GM19240 (cell line): ENCODE results near the gene HES5.
"Not testable (repeated sequence)": the region's sequence is repeated elsewhere in the genome, so short reads cannot be mapped to it uniquely, and the experiment has no call there.

Source experiments
- DNase-seq: peaks from one replicate; pipeline ENCODE4 v3.0.0; 2011; ENCODE audit warnings: low spot score; ENCODE audit not compliant: insufficient read length

Gene HES5, protein sequence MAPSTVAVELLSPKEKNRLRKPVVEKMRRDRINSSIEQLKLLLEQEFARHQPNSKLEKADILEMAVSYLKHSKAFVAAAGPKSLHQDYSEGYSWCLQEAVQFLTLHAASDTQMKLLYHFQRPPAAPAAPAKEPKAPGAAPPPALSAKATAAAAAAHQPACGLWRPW

DNA sequence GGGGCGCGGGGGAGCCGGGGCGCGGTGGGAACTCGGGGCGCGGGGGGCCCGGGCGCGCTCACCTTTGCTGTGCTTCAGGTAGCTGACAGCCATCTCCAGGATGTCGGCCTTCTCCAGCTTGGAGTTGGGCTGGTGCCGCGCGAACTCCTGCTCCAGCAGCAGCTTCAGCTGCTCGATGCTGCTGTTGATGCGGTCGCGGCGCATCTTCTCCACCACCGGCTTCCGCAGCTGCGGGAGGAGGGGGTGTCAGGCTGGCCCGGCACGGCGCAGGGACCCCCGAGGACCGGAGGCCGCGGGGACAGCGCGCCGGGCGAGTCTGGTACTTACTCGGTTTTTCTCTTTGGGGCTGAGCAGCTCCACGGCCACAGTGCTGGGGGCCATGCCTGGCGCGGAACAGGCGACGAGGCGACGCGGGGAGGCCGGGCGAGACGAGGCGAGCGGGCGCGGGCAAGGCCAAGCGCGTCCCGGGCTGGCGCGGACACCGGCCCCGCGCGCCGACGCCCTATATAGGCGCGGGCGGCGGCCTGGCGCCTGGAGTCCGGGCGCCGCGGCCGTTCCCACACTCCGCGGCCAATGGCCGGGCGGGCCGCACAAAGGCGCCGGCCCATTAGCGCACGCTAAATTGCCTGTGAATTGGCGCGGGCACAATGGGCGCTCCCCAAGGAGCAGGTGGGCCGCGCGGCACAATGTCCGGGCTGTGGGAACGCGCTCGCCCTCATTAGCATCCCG lies at the start of gene HES5:
Gene HES5 (minus strand): TSS at position 480 of the 729 bp plus-strand sequence. CDS start 99 bp downstream, at position 381.
- DNase-seq, result no peak

DNA sequence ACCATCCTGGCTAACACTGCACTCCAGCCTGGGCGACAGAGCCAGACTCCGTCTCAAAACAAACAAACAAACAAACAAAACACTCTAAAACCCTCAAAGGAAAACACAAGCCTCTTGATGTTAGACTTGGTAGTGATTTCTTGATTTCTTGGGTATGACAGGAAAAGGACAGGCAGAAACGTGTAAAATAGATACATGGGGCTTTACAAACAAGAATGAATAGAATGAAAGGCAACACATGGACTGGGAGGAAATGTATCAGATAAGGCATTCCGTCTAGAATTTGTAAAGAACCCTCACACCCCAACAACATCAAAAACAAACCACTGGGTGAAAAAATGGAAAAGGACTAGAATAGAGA lies 48.7 kb upstream of the HES5 start:
- DNase-seq, result no peak

DNA sequence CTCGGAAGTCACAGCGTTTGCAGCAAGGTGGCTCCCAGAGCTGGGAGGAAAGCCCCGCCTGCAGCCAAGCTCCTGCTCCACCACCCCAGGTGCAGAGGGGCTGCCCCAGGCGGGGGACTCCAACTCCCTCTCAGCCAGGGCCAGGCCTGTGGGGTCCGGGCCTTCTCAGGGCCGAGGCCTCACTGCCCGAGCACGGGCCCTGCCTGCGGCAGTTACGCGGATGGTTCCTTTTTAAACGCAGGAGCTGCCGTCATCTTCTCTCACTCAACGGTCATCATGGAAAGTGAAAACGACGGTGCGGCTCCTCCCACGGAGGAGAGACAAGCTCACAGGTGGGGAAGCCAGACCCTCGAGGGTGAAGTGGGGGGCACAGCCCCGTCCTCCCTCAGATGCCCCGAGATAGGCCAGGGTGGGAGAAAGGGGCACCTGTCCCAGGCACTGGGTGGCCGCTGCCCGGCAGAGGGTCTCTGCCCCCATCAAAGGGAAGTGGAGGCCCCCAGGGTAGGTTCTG lies 47.6 kb upstream of the HES5 start:
- DNase-seq, result not testable (repeated sequence)

DNA sequence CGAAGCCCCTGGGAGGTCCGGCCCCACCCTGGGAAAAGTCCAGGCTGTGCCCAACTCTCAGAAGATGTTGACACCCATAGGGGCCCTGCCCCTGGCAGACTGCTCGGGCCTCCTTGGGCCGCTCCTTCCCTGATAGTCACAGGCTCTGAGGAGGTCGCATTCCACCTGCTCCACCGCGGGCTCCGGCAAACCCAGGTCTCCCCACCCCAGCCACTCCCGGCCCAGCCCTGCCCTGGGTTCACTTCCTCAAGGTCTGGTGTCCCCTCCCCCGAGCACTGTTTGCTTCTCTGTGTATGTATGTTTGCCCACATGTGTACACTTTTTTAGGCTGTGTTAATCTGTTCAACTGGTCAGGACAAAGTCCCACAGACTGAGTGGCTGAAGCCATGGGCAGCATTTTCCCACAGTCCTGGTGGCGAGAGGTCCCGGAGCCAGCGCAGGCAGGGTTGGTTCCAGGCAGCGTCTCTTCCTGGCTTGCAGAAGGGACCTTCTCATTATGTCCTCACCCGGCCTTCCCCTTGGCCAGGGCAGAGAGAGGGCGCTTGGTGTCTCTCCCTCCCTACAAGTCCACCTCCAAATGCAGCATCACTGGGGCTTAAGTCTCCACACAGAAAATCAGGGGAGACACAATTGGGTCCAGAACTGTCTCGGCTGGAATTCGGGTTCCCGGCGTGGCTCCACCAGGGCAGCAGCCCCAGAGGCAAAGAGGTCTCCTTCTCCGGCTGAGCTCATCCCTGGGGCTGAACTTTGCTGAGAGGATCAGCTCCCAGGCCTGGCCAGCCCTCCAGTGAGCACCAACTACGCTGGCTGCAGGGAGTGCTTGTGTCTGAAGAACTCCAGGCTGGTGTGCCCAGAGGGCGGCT lies 46.0 kb upstream of the HES5 start:
- DNase-seq, result no peak

DNA sequence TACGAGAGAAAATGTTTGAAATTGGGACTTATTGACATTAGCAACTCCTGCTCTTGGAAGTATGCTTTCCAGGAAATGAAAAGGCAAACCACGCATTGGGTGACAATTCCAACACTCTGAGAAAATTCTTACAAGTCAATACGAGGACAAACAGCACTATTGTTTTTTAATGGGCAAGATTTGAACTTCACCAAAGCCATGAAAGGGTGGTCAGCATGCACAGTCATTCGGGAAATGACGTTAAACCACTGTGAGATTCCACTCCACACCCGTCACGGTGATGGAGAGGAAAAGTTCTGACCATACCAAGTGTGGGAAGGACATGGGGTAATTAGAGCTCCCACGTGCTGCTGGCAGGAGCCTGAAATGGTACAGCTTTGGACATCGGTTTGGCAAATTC lies 44.3 kb upstream of the HES5 start:
- DNase-seq, result no peak

DNA sequence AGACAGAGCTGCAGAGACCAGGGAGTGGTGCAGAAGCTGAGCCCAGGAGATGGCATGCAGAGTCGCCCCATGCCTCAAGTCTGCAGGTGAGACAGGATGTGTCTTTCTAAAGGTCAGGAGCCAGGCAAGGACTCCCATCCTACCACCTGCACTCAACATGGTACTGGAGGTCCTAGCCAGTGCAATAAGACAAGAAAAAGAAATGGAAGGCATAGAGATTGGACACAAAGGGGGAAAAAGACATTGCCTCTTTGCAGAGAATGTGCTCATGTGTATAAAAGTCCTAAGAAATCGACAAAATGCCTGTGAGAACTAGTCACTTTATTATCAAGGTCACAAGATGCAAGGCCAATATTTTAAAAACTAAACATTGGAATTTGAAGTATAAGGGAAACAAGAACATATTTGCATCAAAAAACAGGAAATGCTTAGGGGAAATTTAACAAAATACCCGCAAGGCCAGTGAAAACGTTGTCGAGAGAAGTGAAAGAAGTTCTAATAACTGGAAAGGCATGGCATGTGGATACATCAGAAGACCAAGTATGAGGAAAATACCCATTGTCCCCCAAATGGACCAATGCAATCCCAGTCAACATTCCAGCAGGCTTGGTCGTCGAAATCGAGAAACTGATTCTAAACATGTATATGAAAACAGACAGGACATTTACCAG lies 43.3 kb upstream of the HES5 start:
- no peak for DNase-seq

DNA sequence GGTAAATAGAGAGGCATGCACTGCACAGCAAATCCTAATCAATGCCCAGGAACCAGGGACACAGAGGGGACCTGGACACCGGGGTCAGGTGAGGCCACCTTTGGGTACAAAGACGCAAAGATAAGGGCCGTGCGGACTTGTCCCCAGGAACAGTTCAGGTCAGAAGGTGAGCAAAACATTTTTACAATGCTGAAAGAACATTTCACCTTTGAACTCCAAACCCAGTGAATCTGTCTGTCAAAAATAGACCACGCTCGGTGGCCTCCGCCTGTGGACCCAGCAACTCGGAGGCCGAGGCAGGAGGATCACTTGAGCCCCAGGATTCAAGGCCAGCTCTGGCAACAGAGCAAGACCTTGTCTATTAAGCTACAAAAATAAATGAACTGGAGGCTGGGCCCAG lies 41.3 kb upstream of the HES5 start:
- no peak for DNase-seq

DNA sequence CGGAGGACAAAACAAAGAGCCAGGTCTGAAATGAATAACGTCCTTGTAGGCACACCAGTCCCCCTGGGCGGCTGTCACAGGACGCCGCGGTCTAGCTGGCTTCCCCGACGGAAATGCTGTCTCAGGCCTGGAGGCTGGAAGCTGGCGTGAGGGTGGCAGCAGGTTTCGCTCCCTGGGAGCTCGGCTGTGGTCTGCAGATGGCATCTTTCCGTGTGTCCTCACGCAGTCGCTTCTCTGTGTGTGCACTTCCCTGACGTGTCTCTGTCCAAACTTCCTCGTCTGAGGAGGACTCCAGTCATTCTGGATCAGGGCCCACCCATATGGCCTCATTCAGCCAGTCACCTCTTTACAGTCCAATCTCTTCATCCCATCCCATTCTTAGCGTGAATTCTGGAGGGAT lies 40.3 kb upstream of the HES5 start:
- no peak for DNase-seq

DNA sequence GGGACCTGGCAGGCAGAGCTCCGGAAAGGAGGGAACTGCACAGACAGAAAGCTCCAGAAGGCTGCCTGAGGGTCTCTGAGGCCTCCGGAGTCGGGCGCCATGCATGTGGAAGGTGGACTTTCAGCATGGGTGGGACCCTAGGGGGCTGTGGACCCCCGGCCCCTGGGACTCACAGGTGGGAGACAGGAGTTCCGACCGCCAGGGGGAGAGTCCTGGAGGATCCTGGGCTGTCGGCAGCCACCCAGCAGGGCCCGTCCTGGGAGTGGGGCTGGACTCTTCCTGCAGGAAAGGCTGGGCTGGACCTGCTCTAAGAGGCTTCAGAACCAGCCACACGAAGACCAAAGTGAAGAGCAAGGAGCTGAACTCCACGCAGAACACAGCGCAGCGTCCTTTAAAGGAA lies 39.6 kb upstream of the HES5 start:
- DNase-seq, result not testable (repeated sequence)

DNA sequence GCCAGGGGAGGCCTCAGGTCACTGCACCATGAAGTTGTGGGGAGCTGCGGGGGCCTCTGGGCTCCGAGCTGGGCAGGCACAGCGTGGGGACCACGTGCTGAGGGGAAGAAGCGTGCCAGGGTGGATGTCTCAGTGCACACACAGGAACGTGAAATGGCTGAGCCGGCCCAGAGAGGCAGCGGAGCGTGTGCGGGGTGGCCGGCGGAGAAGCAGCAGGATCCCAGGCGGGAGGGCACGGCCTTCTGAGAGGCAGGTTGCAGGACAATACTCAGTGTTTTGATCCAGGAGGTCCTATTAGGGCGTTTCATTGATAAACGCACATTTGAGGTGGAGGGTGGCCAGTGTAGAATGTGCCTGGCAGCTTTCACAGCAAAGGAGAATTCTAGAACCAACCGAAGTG lies 39.0 kb upstream of the HES5 start:
- DNase-seq, result no peak

DNA sequence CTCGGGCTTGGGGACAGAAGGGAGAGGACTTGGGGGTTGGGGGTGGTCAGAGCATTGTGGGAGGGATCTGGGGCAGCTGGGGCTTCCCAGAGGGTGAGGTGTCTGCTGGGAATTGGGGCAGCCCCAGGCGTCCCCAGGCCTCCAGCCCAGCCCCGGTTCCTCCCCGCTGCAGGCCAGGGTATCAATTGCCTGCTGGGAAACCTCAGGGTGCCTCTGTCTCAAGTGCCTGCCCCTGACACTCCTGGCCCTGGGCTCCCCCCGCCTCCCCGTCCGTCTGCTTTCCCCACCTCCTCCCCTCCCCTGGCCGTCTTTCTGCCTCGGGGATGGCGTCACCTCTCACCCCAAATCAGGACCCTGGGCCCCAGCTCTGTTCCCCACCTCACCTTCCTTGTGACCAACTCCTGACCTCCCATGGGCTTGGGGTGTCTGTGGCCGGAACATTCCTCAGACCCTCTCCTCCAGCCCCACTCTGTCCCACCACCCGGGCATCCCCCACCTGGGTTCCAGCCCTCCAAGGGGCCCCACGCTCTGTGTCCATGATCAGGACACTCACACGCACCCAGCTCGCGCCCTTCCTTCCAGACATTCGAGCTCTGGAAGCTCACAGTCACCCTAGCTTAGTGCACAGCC lies 38.2 kb upstream of the HES5 start:
- DNase-seq, result not testable (repeated sequence)

DNA sequence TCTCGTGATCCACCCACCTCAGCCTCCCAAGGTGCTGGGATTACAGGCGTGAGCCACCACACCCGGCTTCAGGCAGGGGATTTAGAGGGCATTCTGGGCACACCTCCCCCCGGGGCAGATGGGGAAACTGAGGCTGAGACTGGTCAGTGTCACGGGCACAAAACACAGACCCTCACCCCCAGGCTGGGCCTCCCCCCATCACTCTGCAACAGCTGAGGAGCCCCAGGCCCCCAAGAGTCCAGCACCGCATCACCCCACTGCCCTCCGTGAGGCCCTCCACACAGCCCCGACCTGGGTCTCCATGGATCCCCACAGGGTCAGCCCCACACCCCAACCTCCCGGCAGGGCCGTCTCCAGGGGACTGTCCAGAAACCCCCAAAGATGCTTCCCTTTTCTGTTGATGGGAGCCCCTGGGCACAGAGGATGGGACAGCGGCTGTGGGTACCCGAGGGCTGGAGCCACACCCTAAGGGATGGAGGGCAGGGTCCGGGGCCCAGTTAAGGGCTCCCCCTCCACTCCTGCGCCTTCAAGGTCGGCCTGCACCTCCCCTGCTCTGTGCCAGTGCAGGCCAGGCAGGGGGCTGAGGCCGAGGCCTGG lies 37.1 kb upstream of the HES5 start:
- no peak for DNase-seq

DNA sequence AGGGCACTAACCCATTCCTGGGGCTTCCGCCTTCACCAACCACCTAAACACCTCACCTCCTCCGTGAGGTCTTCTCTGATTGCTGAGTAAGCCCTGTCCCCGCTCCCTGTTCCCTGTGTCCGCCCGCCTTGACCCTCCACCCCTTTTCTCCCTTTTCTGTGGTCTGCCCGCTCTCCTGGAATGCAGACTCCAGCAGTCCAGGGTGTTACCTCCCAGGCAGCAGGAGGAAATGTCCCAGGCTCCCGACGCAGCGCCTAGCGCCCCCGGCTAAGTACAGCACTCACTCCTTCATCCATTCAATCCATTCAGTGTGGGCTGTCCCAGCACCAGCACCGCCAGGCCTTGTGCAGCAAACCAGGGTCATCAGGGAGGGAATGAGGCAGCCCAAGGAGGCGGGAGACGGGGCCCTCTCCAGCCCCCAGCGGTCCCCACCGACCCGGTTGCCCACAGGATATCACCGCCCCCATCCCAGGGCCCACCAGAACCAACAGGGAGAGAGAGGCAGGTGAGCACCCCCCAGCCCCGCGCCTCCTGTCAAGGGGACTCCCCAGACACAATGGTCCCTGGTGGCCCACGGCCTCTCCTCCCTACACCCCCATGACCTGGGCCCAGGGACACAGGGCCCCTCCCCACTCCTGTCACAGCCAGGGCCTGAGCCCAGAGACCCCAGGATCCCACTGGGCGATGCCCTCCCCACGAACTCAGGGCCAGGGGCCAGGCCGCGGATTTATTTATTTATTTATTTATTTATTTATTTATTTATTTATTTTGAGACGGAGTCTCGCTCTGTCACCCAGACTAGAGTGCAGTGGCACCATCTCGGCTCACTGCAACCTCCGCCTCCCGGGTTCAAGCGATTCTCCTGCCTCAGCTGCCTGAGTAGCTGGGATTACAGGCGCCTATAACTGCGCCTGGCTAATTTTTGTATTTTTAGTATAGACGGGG lies 36.3 kb upstream of the HES5 start:
- DNase-seq, result no peak

DNA sequence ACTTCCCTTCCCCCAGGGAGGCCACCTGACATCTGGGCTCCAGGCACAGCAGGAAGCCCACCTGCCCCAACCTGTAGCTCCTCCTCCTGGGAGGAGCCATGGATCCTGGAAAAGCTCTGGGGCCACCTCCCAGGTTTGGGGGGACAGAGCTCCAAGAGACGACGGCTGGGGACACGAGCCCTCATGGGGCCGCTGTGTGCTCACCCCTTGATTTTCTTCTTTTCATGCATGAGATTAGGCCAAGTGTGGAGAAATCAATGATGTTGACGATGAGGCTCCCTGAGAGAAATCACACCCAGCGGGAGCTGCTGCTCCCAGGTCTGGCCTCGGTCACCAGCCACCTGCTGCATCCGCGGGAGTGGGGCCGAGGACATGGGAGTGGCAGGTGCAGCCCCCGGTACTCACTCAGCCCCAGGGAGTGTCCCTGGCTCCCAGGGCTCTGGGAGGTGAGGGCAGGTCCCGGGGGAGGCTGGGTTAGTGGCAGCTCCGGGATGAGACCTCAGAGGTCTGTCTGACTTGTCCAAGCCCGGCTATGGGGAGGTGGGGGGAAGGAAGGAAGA lies 34.8 kb upstream of the HES5 start:
- no peak for DNase-seq

DNA sequence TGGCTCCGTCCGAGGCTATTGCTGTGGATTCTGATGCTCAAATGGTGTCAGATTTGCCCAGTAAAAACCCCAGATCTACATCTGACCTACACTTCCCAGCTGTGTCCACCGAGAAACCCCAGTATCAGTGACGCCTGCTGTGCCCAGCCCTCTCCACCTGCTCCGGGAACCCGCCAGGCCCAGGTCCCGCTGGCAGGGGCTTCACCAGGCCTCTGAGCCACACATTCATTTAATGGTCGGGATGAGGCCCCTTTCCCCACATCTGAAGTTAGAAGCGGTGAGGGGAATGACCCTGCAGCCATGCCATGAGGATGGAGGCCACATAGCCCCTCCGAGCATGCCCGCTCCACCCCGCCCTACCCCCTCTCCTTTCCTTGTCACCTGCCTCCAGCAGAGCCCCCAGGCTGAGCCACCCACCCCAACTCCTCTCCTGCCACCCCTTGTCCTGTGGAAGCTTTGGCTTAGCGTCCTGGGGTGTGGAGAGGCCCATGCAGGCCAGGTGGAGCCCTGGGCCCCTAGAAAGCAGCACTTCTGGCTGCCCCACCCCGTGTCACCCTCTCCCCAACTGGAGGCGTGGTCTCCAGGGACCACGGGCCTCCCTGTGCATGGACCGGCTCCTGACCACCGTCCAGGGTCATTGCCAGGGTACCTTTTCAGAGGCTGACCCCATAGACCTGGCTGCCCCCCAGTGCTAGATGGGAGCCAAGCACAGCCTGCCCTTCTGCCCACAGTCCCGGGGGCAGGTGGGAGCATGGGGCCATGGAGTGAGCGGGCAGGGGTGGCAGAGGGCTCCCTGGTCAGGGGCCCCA lies 34.1 kb upstream of the HES5 start:
- no peak for DNase-seq

DNA sequence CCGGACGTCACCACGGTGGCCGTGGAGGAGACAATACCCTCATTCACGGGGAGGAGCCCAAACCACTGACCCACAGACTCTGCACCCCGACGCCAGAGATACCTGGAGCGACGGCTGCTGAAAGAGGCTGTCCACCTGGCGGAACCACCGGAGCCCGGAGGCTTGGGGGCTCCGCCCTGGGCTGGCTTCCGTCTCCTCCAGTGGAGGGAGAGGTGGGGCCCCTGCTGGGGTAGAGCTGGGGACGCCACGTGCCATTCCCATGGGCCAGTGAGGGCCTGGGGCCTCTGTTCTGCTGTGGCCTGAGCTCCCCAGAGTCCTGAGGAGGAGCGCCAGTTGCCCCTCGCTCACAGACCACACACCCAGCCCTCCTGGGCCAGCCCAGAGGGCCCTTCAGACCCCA lies 33.1 kb upstream of the HES5 start:
- DNase-seq, result no peak

DNA sequence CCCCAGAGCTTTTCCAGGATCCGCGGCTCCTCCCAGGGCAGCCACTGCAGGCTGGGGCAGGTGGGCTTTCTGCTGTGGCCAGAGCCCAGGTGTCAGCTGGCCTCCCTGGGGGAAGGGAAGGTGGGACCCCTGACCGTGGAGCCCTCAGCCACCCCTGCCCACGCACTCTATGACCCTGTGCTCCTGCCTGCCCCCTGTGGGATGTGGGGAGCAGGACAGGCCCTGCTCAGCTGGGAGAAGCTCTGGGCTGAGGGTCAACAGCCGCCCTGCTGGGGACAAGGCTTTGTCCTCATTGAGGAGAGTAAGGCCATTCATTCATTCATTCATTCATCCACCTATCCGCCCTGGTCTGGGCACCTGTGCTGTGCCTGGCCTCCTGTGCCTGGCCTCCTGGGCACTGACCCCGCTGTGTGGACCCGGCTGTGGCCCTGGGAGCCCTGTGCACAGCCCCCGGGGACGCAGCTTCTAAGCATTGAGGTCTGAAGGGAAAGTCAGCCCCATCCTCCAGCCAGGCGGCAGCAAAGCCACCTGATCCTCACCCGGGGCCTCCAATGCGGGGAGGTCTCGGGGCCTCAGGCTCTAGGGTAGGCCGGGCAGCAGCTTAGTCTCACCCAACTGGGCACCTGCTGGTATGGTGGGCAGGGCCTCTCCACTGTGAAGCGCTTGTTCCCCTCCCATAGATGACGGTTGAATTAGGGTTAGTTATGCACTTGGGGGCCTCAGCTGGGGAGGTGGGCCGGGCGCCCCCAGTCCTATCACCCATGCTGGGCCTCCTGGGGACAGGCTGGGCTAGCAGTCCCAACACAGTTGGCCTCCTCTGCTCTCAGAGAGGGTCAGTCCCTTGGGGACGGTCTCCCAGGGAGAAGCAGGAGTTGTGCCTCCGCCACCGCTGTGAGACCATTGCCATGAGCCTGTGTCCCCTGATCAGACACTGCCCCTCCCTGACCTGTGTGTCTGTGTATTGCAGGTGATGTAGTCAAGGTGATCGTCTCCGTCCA lies 32.1 kb upstream of the HES5 start:
- DNase-seq, result no peak
